GM12878 (cell line): Measurements from ENCODE around the gene CDC25C. TPM values are rescaled to one million over a fixed set of nuclear protein-coding genes. Genes with fewer than 3 reads are reported as not detected.
A peak's percentile ranks its signal among the peaks of the same experiment; 100 is the strongest.

ENCODE experiments used
- DPF2 ChIP-seq: fragments of 450-650 bp; IDR thresholded peaks from 2 replicates; pipeline ENCODE4 v1.6.1; 2017; ENCODE audit warnings: mild to moderate bottlenecking
- EED ChIP-seq: sonication (generic); IDR thresholded peaks from 2 replicates; pipeline ENCODE4 v1.6.1; 2016; ENCODE audit warnings: antibody characterized with exemption, low read depth
- EGR1 ChIP-seq, 2 experiments: IDR thresholded peaks; 1 replicate in 1 of 2; 2 replicates in 1 of 2; pipeline ENCODE4 v1.6.1; 2011 to 2012; ENCODE audit warnings: low read depth in 2 of 2, low read length in 2 of 2, borderline replicate concordance in 1 of 2, mild to moderate bottlenecking in 1 of 2, moderate library complexity in 1 of 2
- HDAC2 ChIP-seq: fragments of 200-600 bp; sonication (generic); IDR thresholded peaks from 2 replicates; pipeline ENCODE4 v1.6.1; 2017
- KLF5 ChIP-seq: fragments of 450-650 bp; IDR thresholded peaks from 2 replicates; pipeline ENCODE4 v1.6.1; 2014; ENCODE audit warnings: mild to moderate bottlenecking; ENCODE audit not compliant: partially characterized antibody
- LARP7 ChIP-seq: fragments of 450-650 bp; IDR thresholded peaks from 2 replicates; pipeline ENCODE4 v1.6.1; 2017; ENCODE audit warnings: mild to moderate bottlenecking
- NR2C2 ChIP-seq: IDR thresholded peaks from 2 replicates; pipeline ENCODE4 v1.6.1; 2011; ENCODE audit warnings: borderline replicate concordance, low read depth; ENCODE audit not compliant: control insufficient read depth, insufficient read length
- PAX8 ChIP-seq: fragments of 450-650 bp; IDR thresholded peaks from 2 replicates; pipeline ENCODE4 v1.6.1; 2017; ENCODE audit warnings: mild to moderate bottlenecking, moderate library complexity
- RCOR1 ChIP-seq: conservative IDR thresholded peaks from 2 replicates; pipeline ENCODE4 v1.6.1; 2012; ENCODE audit warnings: low read depth, low read length, improper control_type of control experiment
- RELA ChIP-seq: fragments of 450-650 bp; IDR thresholded peaks from 2 replicates; pipeline ENCODE4 v1.8.0; 2014; ENCODE audit warnings: borderline replicate concordance; ENCODE audit not compliant: partially characterized antibody
- STAT1 ChIP-seq: fragments of 450-650 bp; conservative IDR thresholded peaks from 2 replicates; pipeline ENCODE4 v1.6.1; 2014; ENCODE audit warnings: antibody characterized with exemption, mild to moderate bottlenecking
- TBL1XR1 ChIP-seq: IDR thresholded peaks from 2 replicates; pipeline ENCODE4 v1.6.1; 2012; ENCODE audit warnings: low read depth, low read length, improper control_type of control experiment
- ZNF384 ChIP-seq: IDR thresholded peaks from 2 replicates; pipeline ENCODE4 v1.6.1; 2012; ENCODE audit warnings: low read depth, mild to moderate bottlenecking, low read length, improper control_type of control experiment, borderline replicate concordance
- polyA plus RNA-seq, 11 experiments: library from polyadenylated mRNA; depleted of rRNA in 4 of 11; unstranded in 6 of 11; stranded (reverse) in 5 of 11; fragments of >200 nt; fragmentation: Nextera tagmentation in 4 of 11; fragmentation: Illumina TruSeq in 1 of 11; extraction: Ambion mirVana in 4 of 11; extraction: Trizol in 1 of 11; gene quantifications; 1 replicate in 1 of 11; 2 replicates in 10 of 11; pipeline versions ENCODE4 v1.2.1 to v1.2.3, GENCODE V29; 2011 to 2016; ENCODE audit warnings: inconsistent platforms in 2 of 11, missing spikeins in 2 of 11, low read depth in 1 of 11
- total RNA-seq, 4 experiments: library from RNA; depleted of rRNA in 3 of 4; stranded (reverse); fragments of >200 nt in 3 of 4; fragmentation: Illumina TruSeq in 1 of 4; extraction: Trizol in 1 of 4; gene quantifications; 2 replicates each; pipeline versions ENCODE4 v1.2.1 to v1.2.3, GENCODE V29; 2013 to 2021
- TF ChIP-seq, protein P1 (sequence below): fragments of 450-650 bp; IDR thresholded peaks from 2 replicates; pipeline ENCODE4 v1.6.1; 2017; ENCODE audit warnings: borderline replicate concordance
- TF ChIP-seq, protein P2 (sequence below): fragments of 450-650 bp; formaldehyde crosslinking; IDR thresholded peaks from 2 replicates; pipeline ENCODE4 v1.4.0; 2020; ENCODE audit warnings: mild to moderate bottlenecking, moderate library complexity
- TF ChIP-seq, protein P3 (sequence below): fragments of 450-650 bp; IDR thresholded peaks from 2 replicates; pipeline ENCODE4 v1.6.1; 2018; ENCODE audit warnings: borderline replicate concordance, mild to moderate bottlenecking; ENCODE audit not compliant: partially characterized antibody
- TF ChIP-seq, protein P4 (sequence below): IDR thresholded peaks from 2 replicates; pipeline ENCODE4 v1.6.1; 2012; ENCODE audit warnings: improper control_type of control experiment, low read depth, low read length; ENCODE audit not compliant: insufficient replicate concordance

Gene CDC25C
- total and polyA plus RNA-seq, 10 of the 15 experiments (the other 5 are each of a cell fraction or from before 2014, with no cell fraction given) = 9.2 to 30.7 (median 14.9) TPM

DNA sequence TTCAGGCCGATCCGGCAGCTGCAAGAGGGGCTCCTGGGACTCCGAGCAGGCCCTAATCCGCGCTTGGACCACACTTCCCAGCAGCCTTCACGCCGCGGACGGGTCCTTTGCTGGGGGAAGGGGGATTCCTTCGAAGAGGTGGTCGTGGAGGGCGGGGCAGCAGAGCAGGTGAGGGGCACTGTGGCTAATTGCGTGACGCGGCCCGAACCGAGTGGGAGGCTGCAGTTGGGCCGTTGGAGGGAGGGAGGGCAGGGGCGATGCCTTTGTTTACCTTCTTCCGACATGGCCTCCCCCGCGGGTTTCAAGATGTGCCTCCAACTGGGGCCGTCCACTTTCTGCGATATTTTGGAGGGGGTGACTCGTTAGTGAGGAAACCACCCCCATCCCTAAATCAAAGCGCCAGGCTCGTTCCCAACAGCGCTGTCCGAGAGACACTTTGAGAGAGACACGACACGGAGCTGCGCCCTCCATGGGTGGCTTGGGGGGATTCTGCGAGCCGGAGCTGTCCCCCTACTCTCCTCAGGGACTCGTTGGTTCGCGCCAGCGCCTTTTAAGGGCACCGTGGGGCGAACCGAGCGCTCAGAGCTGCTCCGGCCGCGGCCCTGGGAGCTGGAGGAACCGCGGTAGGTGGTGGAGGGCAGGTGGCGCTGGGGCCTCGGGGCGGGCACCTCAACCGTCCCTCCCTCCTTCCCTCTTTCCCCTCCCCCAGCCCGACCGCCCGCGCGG is 6.2 kb upstream of the CDC25C start, which contains the start of gene FAM53C (continued):
- TF ChIP-seq, protein P1, sequence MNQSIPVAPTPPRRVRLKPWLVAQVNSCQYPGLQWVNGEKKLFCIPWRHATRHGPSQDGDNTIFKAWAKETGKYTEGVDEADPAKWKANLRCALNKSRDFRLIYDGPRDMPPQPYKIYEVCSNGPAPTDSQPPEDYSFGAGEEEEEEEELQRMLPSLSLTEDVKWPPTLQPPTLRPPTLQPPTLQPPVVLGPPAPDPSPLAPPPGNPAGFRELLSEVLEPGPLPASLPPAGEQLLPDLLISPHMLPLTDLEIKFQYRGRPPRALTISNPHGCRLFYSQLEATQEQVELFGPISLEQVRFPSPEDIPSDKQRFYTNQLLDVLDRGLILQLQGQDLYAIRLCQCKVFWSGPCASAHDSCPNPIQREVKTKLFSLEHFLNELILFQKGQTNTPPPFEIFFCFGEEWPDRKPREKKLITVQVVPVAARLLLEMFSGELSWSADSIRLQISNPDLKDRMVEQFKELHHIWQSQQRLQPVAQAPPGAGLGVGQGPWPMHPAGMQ = no peak
- TF ChIP-seq LARP7 (peak; percentile 75), NR2C2 (no peak), TBL1XR1 (no peak), EGR1 (IDR thresholded peaks at IDR 0.05; ENCODE audit: borderline replicate concordance in 1 of 2, low read depth in 2 of 2, low read length in 2 of 2) (peak in 1 of 2 experiments; percentile 31; a peak in 1 of 3 replicates), ZNF384 (no peak), RCOR1 (no peak; the same call in 1 of the 2 replicates), PAX8 (no peak), RELA (peak; percentile 33), STAT1 (peak; percentile 80; the same call in 1 of the 2 replicates), HDAC2 (no peak), KLF5 (peak; percentile 100), EED (peak; percentile 55; the same call in 1 of the 2 replicates), DPF2 (no peak)
- TF ChIP-seq, protein P2, sequence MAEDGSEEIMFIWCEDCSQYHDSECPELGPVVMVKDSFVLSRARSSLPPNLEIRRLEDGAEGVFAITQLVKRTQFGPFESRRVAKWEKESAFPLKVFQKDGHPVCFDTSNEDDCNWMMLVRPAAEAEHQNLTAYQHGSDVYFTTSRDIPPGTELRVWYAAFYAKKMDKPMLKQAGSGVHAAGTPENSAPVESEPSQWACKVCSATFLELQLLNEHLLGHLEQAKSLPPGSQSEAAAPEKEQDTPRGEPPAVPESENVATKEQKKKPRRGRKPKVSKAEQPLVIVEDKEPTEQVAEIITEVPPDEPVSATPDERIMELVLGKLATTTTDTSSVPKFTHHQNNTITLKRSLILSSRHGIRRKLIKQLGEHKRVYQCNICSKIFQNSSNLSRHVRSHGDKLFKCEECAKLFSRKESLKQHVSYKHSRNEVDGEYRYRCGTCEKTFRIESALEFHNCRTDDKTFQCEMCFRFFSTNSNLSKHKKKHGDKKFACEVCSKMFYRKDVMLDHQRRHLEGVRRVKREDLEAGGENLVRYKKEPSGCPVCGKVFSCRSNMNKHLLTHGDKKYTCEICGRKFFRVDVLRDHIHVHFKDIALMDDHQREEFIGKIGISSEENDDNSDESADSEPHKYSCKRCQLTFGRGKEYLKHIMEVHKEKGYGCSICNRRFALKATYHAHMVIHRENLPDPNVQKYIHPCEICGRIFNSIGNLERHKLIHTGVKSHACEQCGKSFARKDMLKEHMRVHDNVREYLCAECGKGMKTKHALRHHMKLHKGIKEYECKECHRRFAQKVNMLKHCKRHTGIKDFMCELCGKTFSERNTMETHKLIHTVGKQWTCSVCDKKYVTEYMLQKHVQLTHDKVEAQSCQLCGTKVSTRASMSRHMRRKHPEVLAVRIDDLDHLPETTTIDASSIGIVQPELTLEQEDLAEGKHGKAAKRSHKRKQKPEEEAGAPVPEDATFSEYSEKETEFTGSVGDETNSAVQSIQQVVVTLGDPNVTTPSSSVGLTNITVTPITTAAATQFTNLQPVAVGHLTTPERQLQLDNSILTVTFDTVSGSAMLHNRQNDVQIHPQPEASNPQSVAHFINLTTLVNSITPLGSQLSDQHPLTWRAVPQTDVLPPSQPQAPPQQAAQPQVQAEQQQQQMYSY = no peak
- TF ChIP-seq, protein P3, sequence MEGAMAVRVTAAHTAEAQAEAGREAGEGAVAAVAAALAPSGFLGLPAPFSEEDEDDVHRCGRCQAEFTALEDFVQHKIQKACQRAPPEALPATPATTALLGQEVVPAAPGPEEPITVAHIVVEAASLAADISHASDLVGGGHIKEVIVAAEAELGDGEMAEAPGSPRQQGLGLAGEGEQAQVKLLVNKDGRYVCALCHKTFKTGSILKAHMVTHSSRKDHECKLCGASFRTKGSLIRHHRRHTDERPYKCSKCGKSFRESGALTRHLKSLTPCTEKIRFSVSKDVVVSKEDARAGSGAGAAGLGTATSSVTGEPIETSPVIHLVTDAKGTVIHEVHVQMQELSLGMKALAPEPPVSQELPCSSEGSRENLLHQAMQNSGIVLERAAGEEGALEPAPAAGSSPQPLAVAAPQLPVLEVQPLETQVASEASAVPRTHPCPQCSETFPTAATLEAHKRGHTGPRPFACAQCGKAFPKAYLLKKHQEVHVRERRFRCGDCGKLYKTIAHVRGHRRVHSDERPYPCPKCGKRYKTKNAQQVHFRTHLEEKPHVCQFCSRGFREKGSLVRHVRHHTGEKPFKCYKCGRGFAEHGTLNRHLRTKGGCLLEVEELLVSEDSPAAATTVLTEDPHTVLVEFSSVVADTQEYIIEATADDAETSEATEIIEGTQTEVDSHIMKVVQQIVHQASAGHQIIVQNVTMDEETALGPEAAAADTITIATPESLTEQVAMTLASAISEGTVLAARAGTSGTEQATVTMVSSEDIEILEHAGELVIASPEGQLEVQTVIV = peak; percentile 97
- TF ChIP-seq, protein P4, sequence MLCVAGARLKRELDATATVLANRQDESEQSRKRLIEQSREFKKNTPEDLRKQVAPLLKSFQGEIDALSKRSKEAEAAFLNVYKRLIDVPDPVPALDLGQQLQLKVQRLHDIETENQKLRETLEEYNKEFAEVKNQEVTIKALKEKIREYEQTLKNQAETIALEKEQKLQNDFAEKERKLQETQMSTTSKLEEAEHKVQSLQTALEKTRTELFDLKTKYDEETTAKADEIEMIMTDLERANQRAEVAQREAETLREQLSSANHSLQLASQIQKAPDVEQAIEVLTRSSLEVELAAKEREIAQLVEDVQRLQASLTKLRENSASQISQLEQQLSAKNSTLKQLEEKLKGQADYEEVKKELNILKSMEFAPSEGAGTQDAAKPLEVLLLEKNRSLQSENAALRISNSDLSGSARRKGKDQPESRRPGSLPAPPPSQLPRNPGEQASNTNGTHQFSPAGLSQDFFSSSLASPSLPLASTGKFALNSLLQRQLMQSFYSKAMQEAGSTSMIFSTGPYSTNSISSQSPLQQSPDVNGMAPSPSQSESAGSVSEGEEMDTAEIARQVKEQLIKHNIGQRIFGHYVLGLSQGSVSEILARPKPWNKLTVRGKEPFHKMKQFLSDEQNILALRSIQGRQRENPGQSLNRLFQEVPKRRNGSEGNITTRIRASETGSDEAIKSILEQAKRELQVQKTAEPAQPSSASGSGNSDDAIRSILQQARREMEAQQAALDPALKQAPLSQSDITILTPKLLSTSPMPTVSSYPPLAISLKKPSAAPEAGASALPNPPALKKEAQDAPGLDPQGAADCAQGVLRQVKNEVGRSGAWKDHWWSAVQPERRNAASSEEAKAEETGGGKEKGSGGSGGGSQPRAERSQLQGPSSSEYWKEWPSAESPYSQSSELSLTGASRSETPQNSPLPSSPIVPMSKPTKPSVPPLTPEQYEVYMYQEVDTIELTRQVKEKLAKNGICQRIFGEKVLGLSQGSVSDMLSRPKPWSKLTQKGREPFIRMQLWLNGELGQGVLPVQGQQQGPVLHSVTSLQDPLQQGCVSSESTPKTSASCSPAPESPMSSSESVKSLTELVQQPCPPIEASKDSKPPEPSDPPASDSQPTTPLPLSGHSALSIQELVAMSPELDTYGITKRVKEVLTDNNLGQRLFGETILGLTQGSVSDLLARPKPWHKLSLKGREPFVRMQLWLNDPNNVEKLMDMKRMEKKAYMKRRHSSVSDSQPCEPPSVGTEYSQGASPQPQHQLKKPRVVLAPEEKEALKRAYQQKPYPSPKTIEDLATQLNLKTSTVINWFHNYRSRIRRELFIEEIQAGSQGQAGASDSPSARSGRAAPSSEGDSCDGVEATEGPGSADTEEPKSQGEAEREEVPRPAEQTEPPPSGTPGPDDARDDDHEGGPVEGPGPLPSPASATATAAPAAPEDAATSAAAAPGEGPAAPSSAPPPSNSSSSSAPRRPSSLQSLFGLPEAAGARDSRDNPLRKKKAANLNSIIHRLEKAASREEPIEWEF = no peak
